Fibroblast of lung (primary cell): ENCODE measurements around the gene IGHMBP2. TPM values are rescaled to one million over a fixed set of nuclear protein-coding genes. Genes with fewer than 3 reads are reported as not detected.

ENCODE experiments used
- DNase-seq, 2 donors: peaks; one replicate each; pipeline versions ENCODE4 v3.0.0 to v3.0.0-alpha.2; 2010; ENCODE audit warnings: low read depth in 2 of 2
- H2AFZ ChIP-seq: 2 replicates; pipeline ENCODE4 v1.5.1; 2012; ENCODE audit warnings: low read length, control low read depth, inconsistent platforms
- H3K27ac ChIP-seq: 2 replicates; pipeline ENCODE4 v1.5.1; 2011; ENCODE audit warnings: low read length, control low read depth; ENCODE audit not compliant: insufficient read depth
- H3K27me3 ChIP-seq: 2 replicates; pipeline ENCODE4 v1.5.1; 2011; ENCODE audit warnings: mild to moderate bottlenecking, low read length; ENCODE audit not compliant: control insufficient read depth, insufficient read depth
- H3K36me3 ChIP-seq: 2 replicates; pipeline ENCODE4 v1.5.1; 2011; ENCODE audit warnings: low read length; ENCODE audit not compliant: control insufficient read depth, insufficient read depth
- H3K4me1 ChIP-seq: 2 replicates; pipeline ENCODE4 v1.5.1; 2011; ENCODE audit warnings: low read length; ENCODE audit not compliant: control insufficient read depth, insufficient read depth; ENCODE audit errors: extremely low read depth
- H3K4me2 ChIP-seq: 2 replicates; pipeline ENCODE4 v1.5.1; 2011; ENCODE audit warnings: low read length, control low read depth; ENCODE audit not compliant: insufficient read depth; ENCODE audit errors: extremely low read depth
- H3K4me3 ChIP-seq, 4 experiments: fragments of 200-600 bp in 1 of 4; sonication (generic) in 1 of 4; replicated peaks in 1 of 4; 2 replicates each; pipeline ENCODE4 v1.5.1; 2011 to 2016; ENCODE audit warnings: low read length in 4 of 4, low read depth in 3 of 4, mild to moderate bottlenecking in 3 of 4, control low read depth in 2 of 4, inconsistent platforms in 1 of 4, mixed read lengths in 1 of 4; ENCODE audit not compliant: insufficient read depth in 1 of 4; ENCODE audit errors: control extremely low read depth in 1 of 4
- H3K79me2 ChIP-seq: 2 replicates; pipeline ENCODE4 v1.5.1; 2012; ENCODE audit warnings: mild to moderate bottlenecking, low read length, inconsistent platforms; ENCODE audit not compliant: control insufficient read depth, insufficient read depth
- H3K9ac ChIP-seq: 2 replicates; pipeline ENCODE4 v1.5.1; 2011; ENCODE audit warnings: mild to moderate bottlenecking, low read length, control low read depth; ENCODE audit not compliant: insufficient read depth
- H3K9me3 ChIP-seq: 2 replicates; pipeline ENCODE4 v1.5.1; 2012; ENCODE audit warnings: low read depth, low read length; ENCODE audit not compliant: control insufficient read depth, insufficient read depth
- H4K20me1 ChIP-seq: 2 replicates; pipeline ENCODE4 v1.5.1; 2011; ENCODE audit warnings: low read length; ENCODE audit not compliant: control insufficient read depth, insufficient read depth; ENCODE audit errors: extremely low read depth
- CTCF ChIP-seq, 2 donors: IDR thresholded peaks in 1 of 2; conservative IDR thresholded peaks in 1 of 2; 1 replicate in 1 of 2; 2 replicates in 1 of 2; pipeline ENCODE4 v1.5.1; 2011 to 2012; ENCODE audit warnings: low read length in 2 of 2, control low read depth in 1 of 2, inconsistent platforms in 1 of 2, low read depth in 1 of 2, mild to moderate bottlenecking in 1 of 2
- EZH2 ChIP-seq: IDR thresholded peaks from 2 replicates; pipeline ENCODE4 v1.5.1; 2012; ENCODE audit warnings: low read length, control low read depth, mild to moderate bottlenecking; ENCODE audit errors: missing control alignments
- polyA plus RNA-seq, 2 donors: library from polyadenylated mRNA; depleted of rRNA in 1 of 2; stranded (reverse) in 1 of 2; unstranded in 1 of 2; fragments of >200 nt; gene quantifications; 2 replicates each; pipeline ENCODE4 v1.2.1, GENCODE V29; 2011 to 2012; ENCODE audit warnings: missing spikeins in 1 of 2
- total RNA-seq: library from RNA; depleted of rRNA; stranded (reverse); fragments of >200 nt; gene quantifications from 2 replicates; pipeline ENCODE4 v1.2.1, GENCODE V29; 2014

The IGHMBP2 gene
- total and polyA plus RNA-seq, 2 donors (not counting 1 experiment from before 2014, with no cell fraction given): 5.2 to 8.6 TPM

GRCh38 chr11:68930991-68931855 lies 27.5 kb downstream of the IGHMBP2 start:
- Histone ChIP-seq H3K79me2 (no peaks in the 10 kb centered on the region), H3K9ac (no peak overlapping the region), H3K4me1 (peaks cover 3% of the 10 kb centered on the region), H3K4me2 (no peak overlapping the region), H3K9me3 (no peaks in the 10 kb centered on the region), H3K36me3 (peaks cover 16% of the 10 kb centered on the region), H2AFZ (no peak overlapping the region), H4K20me1 (no peaks in the 10 kb centered on the region), H3K27me3 (no peaks in the 10 kb centered on the region), H3K27ac (no peak overlapping the region), H3K4me3 (no peak overlapping the region)
- DNase-seq: no peak
- TF ChIP-seq CTCF (conservative IDR thresholded peaks at IDR 0.05 in 1 of 2, IDR thresholded peaks at IDR 0.05 in 1 of 2; ENCODE audit: low read depth in 1 of 2, low read length in 2 of 2): no peak
- no peak for TF ChIP-seq EZH2

GRCh38 chr11:68931911-68932310 lies 28.2 kb downstream of the IGHMBP2 start:
- Histone ChIP-seq H3K9me3 (no peaks in the 10 kb centered on the region), H3K4me2 (no peak overlapping the region)

GRCh38 chr11:68932358-68932757 lies 28.7 kb downstream of the IGHMBP2 start:
- Histone ChIP-seq H2AFZ (no peak overlapping the region), H3K4me2 (no peak overlapping the region), H3K27me3 (no peaks in the 10 kb centered on the region), H3K36me3 (peaks cover 20% of the 10 kb centered on the region), H3K9me3 (no peaks in the 10 kb centered on the region), H4K20me1 (no peaks in the 10 kb centered on the region), H3K79me2 (no peaks in the 10 kb centered on the region), H3K9ac (no peak overlapping the region), H3K27ac (no peak overlapping the region), H3K4me3 (no peak overlapping the region), H3K4me1 (peaks cover 3% of the 10 kb centered on the region)
- TF ChIP-seq EZH2: no peak
- no peak for TF ChIP-seq CTCF (conservative IDR thresholded peaks at IDR 0.05 in 1 of 2, IDR thresholded peaks at IDR 0.05 in 1 of 2; ENCODE audit: low read depth in 1 of 2, low read length in 2 of 2)
- no peak for DNase-seq

More at GRCh38 chr11:68931911-68932310, 28.2 kb downstream of the IGHMBP2 start:
- H4K20me1 ChIP-seq: no peaks in the 10 kb centered on the region
- peaks cover 3% of the 10 kb centered on the region for H3K4me1 ChIP-seq
- H3K36me3 ChIP-seq: peaks cover 16% of the 10 kb centered on the region
- no peak overlapping the region for H3K27ac ChIP-seq
- H3K27me3 ChIP-seq: no peaks in the 10 kb centered on the region
- H3K79me2 ChIP-seq: no peaks in the 10 kb centered on the region
- H2AFZ ChIP-seq: no peak overlapping the region
- no peak for TF ChIP-seq EZH2
- no peak for TF ChIP-seq CTCF (conservative IDR thresholded peaks at IDR 0.05 in 1 of 2, IDR thresholded peaks at IDR 0.05 in 1 of 2; ENCODE audit: low read depth in 1 of 2, low read length in 2 of 2)
- DNase-seq: no peak
- H3K4me3 ChIP-seq: no peak overlapping the region
- H3K9ac ChIP-seq: no peak overlapping the region
